ENCODE measurements around the gene ADH4. TPM values are rescaled to one million over a fixed set of nuclear protein-coding genes. Genes with fewer than 3 reads are reported as not detected.
A peak's percentile ranks its signal among the peaks of the same experiment; 100 is the strongest.
"Not testable (repeated sequence)": the region's sequence is repeated elsewhere in the genome, so short reads cannot be mapped to it uniquely, and the experiment has no call there.

Gene ADH4
- not detected for polyA plus RNA-seq (ENCODE audit: insufficient read length)

- DNase-seq: no peak
These were observed at the start of gene ADH4 for GRCh38 chr4:99144070-99144469. ADH4 (minus strand) TSS chr4:99144297; CDS start chr4:99144222, 75 bp downstream.

GRCh38 chr4:99190336-99190735 is 46.2 kb upstream of the ADH4 start:
- DNase-seq: no peak

- DNase-seq: not testable (repeated sequence)
These were observed 45.8 kb upstream of the ADH4 start for GRCh38 chr4:99189900-99190299.

GRCh38 chr4:99186029-99186428 is 41.9 kb upstream of the ADH4 start:
- DNase-seq: no peak

- no peak for DNase-seq
These were observed 41.5 kb upstream of the ADH4 start for GRCh38 chr4:99185581-99185980.

- DNase-seq: peak; percentile 47
These were observed 36.4 kb upstream of the ADH4 start for GRCh38 chr4:99180382-99181070.

GRCh38 chr4:99179626-99180025 is 35.5 kb upstream of the ADH4 start:
- DNase-seq: no peak

- no peak for DNase-seq
These were observed 35.1 kb upstream of the ADH4 start for GRCh38 chr4:99179178-99179577.

GRCh38 chr4:99166544-99166943 is 22.4 kb upstream of the ADH4 start:
- DNase-seq: no peak

GRCh38 chr4:99165978-99166377 is 21.9 kb upstream of the ADH4 start:
- no peak for DNase-seq

GRCh38 chr4:99161373-99162099 is 17.4 kb upstream of the ADH4 start:
- DNase-seq: no peak

GRCh38 chr4:99159699-99160098 is 15.6 kb upstream of the ADH4 start:
- DNase-seq: no peak

GRCh38 chr4:99157478-99157935 is 13.4 kb upstream of the ADH4 start:
- DNase-seq: no peak

GRCh38 chr4:99156992-99157391 is 12.9 kb upstream of the ADH4 start:
- no peak for DNase-seq

GRCh38 chr4:99154658-99155342 is 10.7 kb upstream of the ADH4 start:
- no peak for DNase-seq

- no peak for DNase-seq
These were observed 7.9 kb upstream of the ADH4 start for GRCh38 chr4:99151995-99152394.

GRCh38 chr4:99151452-99151851 is 7.4 kb upstream of the ADH4 start:
- no peak for DNase-seq

GRCh38 chr4:99149426-99150019 is 5.4 kb upstream of the ADH4 start:
- no peak for DNase-seq

GRCh38 chr4:99148550-99148949 is 4.5 kb upstream of the ADH4 start:
- DNase-seq: no peak

GRCh38 chr4:99144587-99144986 is 490 bp upstream of the ADH4 start:
- DNase-seq: no peak

GRCh38 chr4:99136329-99136728 is 7.8 kb downstream of the ADH4 start:
- no peak for DNase-seq

- no peak for DNase-seq
These were observed 8.4 kb downstream of the ADH4 start for GRCh38 chr4:99135541-99136162.

- no peak for DNase-seq
These were observed 9.5 kb downstream of the ADH4 start for GRCh38 chr4:99134586-99134985.
